ENCODE results near the gene TAS1R3. TPM values are rescaled to one million over a fixed set of nuclear protein-coding genes. Genes with fewer than 3 reads are reported as not detected.
"Not testable (repeated sequence)": the region's sequence is repeated elsewhere in the genome, so short reads cannot be mapped to it uniquely, and the experiment has no call there.

TAS1R3 gene
- total RNA-seq, 1 experiment from 2014 or later = 0.22 TPM

DNA sequence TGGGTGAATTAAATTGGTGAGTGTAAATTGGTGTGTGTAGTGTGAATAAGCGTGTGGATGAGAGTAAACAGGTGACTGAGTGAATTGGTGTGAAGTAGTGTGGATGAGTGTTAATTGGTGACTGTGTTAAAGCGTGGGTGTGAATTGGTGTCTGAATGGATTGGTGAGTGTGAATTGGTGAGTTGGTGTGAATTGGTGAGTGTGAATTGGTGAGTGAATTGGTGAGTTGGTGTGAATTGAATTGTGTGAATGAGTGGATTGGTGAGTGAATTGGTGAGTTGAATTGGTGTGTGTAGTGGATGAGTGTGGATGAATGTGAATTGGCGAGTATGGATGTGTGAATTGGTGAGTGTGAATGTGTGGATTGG lies 35.6 kb downstream of the TAS1R3 start:
- Mint-ChIP-seq H3K27ac (no peak overlapping the region), H3K4me1 (peaks cover 6% of the 10 kb centered on the region), H3K27me3 (ENCODE audit: low read depth) (peaks cover 40% of the 10 kb centered on the region), H3K36me3 (no peaks in the 10 kb centered on the region), H3K4me3 (no peak overlapping the region), H3K9me3 (no peaks in the 10 kb centered on the region)
- TF ChIP-seq, protein P1, sequence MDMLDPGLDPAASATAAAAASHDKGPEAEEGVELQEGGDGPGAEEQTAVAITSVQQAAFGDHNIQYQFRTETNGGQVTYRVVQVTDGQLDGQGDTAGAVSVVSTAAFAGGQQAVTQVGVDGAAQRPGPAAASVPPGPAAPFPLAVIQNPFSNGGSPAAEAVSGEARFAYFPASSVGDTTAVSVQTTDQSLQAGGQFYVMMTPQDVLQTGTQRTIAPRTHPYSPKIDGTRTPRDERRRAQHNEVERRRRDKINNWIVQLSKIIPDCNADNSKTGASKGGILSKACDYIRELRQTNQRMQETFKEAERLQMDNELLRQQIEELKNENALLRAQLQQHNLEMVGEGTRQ (CRISPR knock-in tag; IDR thresholded peaks at IDR 0.05) = no peak
- TF ChIP-seq, protein P2, sequence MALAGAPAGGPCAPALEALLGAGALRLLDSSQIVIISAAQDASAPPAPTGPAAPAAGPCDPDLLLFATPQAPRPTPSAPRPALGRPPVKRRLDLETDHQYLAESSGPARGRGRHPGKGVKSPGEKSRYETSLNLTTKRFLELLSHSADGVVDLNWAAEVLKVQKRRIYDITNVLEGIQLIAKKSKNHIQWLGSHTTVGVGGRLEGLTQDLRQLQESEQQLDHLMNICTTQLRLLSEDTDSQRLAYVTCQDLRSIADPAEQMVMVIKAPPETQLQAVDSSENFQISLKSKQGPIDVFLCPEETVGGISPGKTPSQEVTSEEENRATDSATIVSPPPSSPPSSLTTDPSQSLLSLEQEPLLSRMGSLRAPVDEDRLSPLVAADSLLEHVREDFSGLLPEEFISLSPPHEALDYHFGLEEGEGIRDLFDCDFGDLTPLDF (CRISPR knock-in tag; IDR thresholded peaks at IDR 0.05) = no peak
- no peak for ATAC-seq
- ChIA-PET CTCF (no interaction called here), POLR2A (no interaction called here)
- DNase-seq (ENCODE audit: low spot score) = no peak

DNA sequence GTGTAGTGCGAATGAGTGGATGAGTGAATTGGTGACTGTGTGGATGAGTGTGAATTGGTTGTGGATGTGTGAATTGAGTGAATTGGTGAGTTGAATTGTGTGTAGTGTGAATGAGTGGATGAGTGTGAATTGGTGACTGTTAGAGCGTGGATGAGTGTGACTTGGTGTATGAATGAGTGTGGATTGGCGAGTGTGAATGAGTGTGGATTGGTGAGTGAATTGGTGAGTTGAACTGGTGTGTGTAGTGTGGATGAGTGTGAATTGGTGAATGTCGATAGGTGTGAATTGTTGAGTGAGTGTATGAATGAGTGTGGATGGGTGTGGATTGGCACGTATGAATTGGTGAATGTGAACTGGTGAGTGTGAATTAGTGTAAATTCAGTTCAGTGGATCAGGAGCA lies 36.2 kb downstream of the TAS1R3 start:
- POLR2A ChIA-PET = no interaction called here
- Mint-ChIP-seq H3K4me3 (no peak overlapping the region), H3K9me3 (no peaks in the 10 kb centered on the region), H3K4me1 (no peaks in the 10 kb centered on the region), H3K27me3 (ENCODE audit: low read depth) (peaks cover 35% of the 10 kb centered on the region), H3K36me3 (no peaks in the 10 kb centered on the region), H3K27ac (no peak overlapping the region)
- no peak for TF ChIP-seq ZNF219 (CRISPR knock-in tag; IDR thresholded peaks at IDR 0.05; ENCODE audit: borderline replicate concordance)
- TF ChIP-seq TEAD1 (CRISPR knock-in tag; IDR thresholded peaks at IDR 0.05) = no peak
- no peak for TF ChIP-seq SMAD4 (CRISPR knock-in tag; IDR thresholded peaks at IDR 0.05)
- TF ChIP-seq, protein P3, sequence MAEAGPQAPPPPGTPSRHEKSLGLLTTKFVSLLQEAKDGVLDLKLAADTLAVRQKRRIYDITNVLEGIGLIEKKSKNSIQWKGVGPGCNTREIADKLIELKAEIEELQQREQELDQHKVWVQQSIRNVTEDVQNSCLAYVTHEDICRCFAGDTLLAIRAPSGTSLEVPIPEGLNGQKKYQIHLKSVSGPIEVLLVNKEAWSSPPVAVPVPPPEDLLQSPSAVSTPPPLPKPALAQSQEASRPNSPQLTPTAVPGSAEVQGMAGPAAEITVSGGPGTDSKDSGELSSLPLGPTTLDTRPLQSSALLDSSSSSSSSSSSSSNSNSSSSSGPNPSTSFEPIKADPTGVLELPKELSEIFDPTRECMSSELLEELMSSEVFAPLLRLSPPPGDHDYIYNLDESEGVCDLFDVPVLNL (CRISPR knock-in tag; IDR thresholded peaks at IDR 0.05; ENCODE audit: borderline replicate concordance, low read depth) = no peak
- no peak for TF ChIP-seq NR1H2 (CRISPR knock-in tag; IDR thresholded peaks at IDR 0.05)
- TF ChIP-seq, protein P4, sequence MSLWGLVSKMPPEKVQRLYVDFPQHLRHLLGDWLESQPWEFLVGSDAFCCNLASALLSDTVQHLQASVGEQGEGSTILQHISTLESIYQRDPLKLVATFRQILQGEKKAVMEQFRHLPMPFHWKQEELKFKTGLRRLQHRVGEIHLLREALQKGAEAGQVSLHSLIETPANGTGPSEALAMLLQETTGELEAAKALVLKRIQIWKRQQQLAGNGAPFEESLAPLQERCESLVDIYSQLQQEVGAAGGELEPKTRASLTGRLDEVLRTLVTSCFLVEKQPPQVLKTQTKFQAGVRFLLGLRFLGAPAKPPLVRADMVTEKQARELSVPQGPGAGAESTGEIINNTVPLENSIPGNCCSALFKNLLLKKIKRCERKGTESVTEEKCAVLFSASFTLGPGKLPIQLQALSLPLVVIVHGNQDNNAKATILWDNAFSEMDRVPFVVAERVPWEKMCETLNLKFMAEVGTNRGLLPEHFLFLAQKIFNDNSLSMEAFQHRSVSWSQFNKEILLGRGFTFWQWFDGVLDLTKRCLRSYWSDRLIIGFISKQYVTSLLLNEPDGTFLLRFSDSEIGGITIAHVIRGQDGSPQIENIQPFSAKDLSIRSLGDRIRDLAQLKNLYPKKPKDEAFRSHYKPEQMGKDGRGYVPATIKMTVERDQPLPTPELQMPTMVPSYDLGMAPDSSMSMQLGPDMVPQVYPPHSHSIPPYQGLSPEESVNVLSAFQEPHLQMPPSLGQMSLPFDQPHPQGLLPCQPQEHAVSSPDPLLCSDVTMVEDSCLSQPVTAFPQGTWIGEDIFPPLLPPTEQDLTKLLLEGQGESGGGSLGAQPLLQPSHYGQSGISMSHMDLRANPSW (CRISPR knock-in tag; conservative IDR thresholded peaks at IDR 0.05; ENCODE audit: low read depth) = no peak
- TF ChIP-seq, protein P5, sequence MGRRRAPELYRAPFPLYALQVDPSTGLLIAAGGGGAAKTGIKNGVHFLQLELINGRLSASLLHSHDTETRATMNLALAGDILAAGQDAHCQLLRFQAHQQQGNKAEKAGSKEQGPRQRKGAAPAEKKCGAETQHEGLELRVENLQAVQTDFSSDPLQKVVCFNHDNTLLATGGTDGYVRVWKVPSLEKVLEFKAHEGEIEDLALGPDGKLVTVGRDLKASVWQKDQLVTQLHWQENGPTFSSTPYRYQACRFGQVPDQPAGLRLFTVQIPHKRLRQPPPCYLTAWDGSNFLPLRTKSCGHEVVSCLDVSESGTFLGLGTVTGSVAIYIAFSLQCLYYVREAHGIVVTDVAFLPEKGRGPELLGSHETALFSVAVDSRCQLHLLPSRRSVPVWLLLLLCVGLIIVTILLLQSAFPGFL (CRISPR knock-in tag; IDR thresholded peaks at IDR 0.05; ENCODE audit: borderline replicate concordance) = no peak
- no peak for TF ChIP-seq ZNF121 (CRISPR knock-in tag; IDR thresholded peaks at IDR 0.05)
- TF ChIP-seq, protein P6, sequence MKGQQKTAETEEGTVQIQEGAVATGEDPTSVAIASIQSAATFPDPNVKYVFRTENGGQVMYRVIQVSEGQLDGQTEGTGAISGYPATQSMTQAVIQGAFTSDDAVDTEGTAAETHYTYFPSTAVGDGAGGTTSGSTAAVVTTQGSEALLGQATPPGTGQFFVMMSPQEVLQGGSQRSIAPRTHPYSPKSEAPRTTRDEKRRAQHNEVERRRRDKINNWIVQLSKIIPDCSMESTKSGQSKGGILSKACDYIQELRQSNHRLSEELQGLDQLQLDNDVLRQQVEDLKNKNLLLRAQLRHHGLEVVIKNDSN (CRISPR knock-in tag; IDR thresholded peaks at IDR 0.05) = no peak
- TF ChIP-seq EMX1 (CRISPR knock-in tag; IDR thresholded peaks at IDR 0.05) = no peak
- no peak for TF ChIP-seq JUN (CRISPR knock-in tag; IDR thresholded peaks at IDR 0.05)
- no peak for TF ChIP-seq GTF2I (CRISPR knock-in tag; conservative IDR thresholded peaks at IDR 0.05)
- DNase-seq (ENCODE audit: low spot score) (no peak), ATAC-seq (no peak)
- CTCF ChIA-PET = no interaction called here

DNA sequence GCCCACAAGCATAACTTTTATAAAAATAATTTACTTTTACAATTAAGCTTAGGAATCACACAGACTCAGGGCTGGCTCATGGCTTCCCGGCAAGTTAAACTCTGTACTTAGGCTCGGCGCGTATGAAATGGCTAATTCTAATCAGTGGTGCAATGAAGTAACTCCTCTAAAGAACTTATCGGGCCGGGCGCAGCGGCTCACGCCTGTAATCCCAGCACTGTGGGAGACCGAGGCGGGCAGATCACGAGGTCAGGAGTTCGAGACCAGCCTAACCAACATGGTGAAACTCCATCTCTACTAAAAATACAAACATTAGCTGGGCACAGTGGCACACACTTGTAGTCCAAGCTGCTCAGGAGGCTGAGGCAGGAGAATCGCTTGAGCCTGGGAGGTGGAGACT lies 39.0 kb downstream of the TAS1R3 start:
- H3K4me1 Mint-ChIP-seq; H3K27ac Mint-ChIP-seq; H3K36me3 Mint-ChIP-seq; H3K4me3 Mint-ChIP-seq; H3K9me3 Mint-ChIP-seq; POLR2A ChIA-PET; ATAC-seq; DNase-seq (ENCODE audit: low spot score): not testable (repeated sequence)
- CTCF ChIA-PET = interaction anchor here (0.6 to 2.2 kb wide), 5 partner anchors 11 to 55 kb away, joined by 3 to 8 read pairs (median 4); partner anchors contain the start of gene MXRA8
- H3K27me3 Mint-ChIP-seq (ENCODE audit: low read depth) = peaks cover 12% of the 10 kb centered on the region

Measured in WTC11 (cell line).